NCI-H2171 (cell line): Measurements from ENCODE around the gene RASL12.
"Not testable (repeated sequence)": the region's sequence is repeated elsewhere in the genome, so short reads cannot be mapped to it uniquely, and the experiment has no call there.

Experiments used
- DNase-seq: peaks from one replicate; lab custom pipeline; 2025; lab: John Stamatoyannopoulos, UW

The RASL12 gene

GRCh38 chr15:65075607-65076395, 8.0 kb upstream of the RASL12 start:
- not testable (repeated sequence) for DNase-seq

GRCh38 chr15:65074946-65075345, 7.2 kb upstream of the RASL12 start:
- DNase-seq, result not testable (repeated sequence)

DNA sequence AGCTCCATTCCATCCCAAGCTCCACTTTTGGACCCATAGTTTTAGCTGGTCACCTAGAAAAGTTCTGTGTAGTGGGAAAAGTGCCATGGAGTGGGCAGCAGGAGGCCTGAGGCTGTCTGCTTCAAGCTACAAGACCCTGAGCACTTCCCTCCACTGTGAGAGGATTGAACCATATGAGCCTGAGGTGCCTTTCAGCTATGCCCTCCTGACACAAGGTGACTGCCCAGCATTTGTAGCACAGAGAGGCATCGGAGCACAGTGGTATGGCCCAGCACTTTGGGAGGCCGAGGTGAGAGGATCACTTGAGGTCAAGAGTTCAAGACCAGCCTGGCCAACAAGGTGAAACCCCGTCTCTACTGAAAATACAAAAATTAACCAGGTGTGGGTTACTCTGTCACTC, 4.8 kb upstream of the RASL12 start:
- no peak for DNase-seq

DNA sequence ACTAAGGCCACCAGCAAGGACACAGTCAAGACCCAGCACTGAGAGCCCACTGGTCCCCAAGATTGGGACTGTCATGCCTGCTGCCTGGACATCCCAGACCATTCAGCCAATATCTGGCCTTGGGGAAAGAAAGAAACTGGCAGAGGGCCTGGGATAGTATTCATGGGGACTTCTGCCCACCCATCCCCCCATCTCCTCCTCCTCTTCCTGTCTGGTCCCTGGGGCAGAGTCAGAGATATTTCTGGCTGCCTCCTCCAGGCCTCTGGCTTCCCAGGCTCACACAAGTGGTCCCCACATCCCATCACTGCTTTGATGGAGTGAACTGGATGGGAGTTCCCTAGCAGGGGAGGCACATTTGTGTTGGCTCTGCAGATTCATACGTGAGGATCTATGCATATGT, 4.2 kb upstream of the RASL12 start:
- DNase-seq, result no peak

DNA sequence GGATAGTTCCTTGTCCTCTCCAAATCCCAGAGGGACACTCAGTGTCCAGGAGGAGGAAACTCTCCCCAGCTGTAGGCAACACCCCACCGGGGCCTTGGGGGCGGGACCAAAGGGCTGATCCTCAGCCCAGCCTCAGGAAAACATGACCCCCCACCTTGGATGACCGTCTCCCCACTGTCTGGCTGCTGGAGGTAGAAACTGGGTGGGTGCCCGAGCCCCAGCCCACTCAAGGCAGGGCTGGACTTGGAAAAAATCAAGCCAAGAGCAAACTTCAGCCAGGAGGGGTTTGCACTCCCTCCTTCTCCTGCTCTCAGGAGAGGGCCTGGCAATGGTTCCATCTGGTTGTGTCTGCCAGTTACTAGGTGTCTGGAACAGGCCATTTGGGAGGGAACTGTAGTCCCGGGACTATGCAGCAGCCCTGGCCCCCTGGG, 3.6 kb upstream of the RASL12 start:
- DNase-seq, result no peak

- no peak for DNase-seq
Observed at GRCh38 chr15:65069779-65070546, 2.2 kb upstream of the RASL12 start.

GRCh38 chr15:65069179-65069578, 1.4 kb upstream of the RASL12 start:
- no peak for DNase-seq

DNA sequence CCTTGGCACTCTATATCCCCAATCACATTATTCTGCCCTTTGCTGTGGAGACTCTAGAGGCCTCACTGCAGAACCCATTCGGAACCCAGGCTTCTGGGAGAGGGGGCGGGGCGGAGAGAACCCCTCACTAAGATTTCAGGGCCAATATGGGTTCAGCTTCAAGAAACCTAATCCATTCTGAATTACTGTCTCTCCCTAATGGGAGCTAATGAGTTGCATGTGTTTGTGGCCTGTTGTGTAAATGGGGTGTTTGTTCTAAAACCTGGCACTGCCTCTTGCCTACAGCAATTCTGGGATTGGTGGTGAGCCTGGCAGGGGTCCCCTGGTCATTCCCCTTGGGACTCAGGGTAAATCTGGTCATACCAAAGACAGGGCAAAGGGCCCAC, 605 bp upstream of the RASL12 start:
- no peak for DNase-seq

DNA sequence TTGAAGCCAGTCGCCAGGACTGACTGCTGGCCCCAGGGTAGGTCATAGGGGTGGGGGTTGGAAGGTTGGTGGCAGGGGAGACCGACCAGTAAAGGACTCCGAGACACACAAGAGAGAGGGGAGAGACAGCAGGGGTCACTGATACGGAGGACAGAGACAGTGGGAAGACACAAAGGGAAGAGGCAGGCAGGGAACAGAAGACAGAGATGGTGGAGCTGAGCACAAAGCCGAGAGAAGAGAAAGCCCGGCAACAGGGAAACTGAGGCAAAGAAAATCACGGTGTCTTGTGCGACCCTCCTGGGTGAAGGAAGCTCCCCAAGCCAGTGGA, 510 bp downstream of the RASL12 start:
- no peak for DNase-seq

GRCh38 chr15:65066635-65067316, 1.0 kb downstream of the RASL12 start:
- DNase-seq, result no peak

GRCh38 chr15:65066001-65066634, 1.7 kb downstream of the RASL12 start:
- DNase-seq, result no peak

- no peak for DNase-seq
Observed at GRCh38 chr15:65062726-65063125, 5.1 kb downstream of the RASL12 start.

- no peak for DNase-seq
Observed at GRCh38 chr15:65062061-65062460, 5.7 kb downstream of the RASL12 start.

DNA sequence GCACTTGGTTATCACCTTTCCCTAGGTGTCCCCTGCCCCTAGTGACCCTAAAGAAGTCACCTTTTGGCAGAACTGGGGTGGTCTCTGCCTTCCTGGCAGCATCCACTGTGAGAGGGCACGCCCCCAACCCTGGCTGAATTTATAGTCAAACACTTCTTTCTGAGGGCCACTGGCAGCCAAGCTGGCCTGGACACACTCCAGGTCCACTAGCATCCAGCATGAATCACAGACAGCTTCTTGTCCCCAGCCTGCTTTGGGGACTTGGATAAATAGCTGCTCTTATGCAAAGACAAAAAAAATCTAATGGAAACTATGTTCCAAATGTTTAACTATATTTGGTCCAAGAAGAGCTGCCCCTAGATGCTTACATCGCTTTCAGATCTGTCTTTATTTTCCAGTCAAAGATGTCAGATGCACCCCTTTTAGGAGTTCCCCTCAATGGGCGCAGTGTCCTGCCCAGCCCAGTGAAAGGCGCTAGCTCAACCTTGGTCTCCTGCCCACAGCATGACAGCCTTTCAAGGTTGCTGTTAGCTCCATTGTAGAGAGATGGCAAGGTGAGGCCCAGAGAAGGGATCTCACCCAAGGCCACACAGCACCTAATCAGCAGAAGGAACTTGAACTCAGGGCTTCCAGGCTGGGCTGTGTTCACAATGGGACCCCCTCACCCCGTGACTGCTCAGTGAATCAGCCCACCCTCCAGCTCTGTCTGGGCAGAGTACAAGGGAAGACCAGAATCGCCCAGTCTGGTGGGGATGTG, 7.0 kb downstream of the RASL12 start:
- DNase-seq, result no peak

- no peak for DNase-seq
Observed at GRCh38 chr15:65059931-65060596, 7.7 kb downstream of the RASL12 start.

- no peak for DNase-seq
Observed at GRCh38 chr15:65059369-65059750, 8.4 kb downstream of the RASL12 start.

GRCh38 chr15:65058394-65059368, 9.1 kb downstream of the RASL12 start:
- no peak for DNase-seq

DNA sequence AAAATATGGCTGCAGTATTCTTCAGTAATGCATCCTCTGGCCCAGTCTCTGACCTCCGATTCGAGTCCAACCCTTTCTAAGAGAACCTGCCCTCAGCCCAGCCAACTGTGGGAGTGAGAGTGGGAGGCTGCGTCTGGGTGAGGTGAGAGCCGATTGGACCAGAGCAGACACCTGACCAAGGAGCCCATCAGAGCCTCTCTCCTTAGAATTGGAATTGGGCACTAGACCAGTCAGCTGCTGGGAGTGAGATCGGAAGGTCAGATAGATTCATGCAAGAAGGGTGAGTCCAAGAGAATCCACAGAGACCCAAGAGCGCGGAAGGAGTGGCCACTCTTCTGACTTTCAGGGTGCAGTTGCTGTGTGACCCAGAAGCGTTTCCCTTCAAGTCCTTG, 10.2 kb downstream of the RASL12 start:
- DNase-seq, result no peak

GRCh38 chr15:65056868-65057548, 10.8 kb downstream of the RASL12 start:
- DNase-seq, result no peak
